ENCODE data around the gene ATL3.

Gene ATL3

DNA sequence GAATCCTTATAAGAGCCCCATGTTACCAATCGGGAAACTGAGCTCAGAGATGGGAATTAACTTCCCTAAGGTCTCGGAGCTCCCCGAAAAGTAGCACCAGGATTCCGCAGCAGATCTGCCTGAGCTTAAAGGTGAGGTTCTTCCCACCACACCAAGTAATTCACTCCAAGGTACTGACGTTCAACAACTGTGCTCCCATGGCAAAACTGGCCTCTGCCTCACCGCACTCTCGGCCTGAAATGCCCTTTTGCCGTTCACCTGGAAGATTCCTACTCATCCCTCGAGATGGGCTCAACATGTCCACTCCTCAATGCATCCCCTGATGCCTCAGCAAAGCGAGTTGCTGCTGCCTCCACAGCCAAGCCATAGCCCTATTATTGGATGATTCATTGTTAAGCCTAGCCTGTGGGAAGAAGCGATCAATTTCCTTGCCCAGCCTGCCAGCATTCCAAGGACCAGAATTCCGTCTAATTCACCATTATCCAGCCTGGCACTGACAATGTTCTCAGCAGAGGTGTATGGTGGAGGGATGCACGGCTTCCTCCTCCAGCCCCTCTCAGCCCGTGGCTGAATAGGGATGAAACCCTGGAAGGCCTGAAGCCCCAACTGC, 61.1 kb downstream of the ATL3 start:
- H3K36me3 ChIP-seq (ENCODE audit: control insufficient read depth in 2 of 2, insufficient read depth in 1 of 2, low read length in 2 of 2), result no peaks in the 10 kb centered on the region
- H3K4me3 ChIP-seq (ENCODE audit: low read depth, low read length), result no peak overlapping the region
- POLR2A ChIA-PET, result no interaction called here
- CTCF ChIA-PET, result interaction anchor here (1.2 kb wide), 1 partner anchor 62 kb away, joined by 3 read pairs; the partner anchor contains the start of gene ATL3
- no peak overlapping the region for H3K27ac ChIP-seq (ENCODE audit: extremely low read depth, low read depth, low read length)
- TF ChIP-seq, protein P1, sequence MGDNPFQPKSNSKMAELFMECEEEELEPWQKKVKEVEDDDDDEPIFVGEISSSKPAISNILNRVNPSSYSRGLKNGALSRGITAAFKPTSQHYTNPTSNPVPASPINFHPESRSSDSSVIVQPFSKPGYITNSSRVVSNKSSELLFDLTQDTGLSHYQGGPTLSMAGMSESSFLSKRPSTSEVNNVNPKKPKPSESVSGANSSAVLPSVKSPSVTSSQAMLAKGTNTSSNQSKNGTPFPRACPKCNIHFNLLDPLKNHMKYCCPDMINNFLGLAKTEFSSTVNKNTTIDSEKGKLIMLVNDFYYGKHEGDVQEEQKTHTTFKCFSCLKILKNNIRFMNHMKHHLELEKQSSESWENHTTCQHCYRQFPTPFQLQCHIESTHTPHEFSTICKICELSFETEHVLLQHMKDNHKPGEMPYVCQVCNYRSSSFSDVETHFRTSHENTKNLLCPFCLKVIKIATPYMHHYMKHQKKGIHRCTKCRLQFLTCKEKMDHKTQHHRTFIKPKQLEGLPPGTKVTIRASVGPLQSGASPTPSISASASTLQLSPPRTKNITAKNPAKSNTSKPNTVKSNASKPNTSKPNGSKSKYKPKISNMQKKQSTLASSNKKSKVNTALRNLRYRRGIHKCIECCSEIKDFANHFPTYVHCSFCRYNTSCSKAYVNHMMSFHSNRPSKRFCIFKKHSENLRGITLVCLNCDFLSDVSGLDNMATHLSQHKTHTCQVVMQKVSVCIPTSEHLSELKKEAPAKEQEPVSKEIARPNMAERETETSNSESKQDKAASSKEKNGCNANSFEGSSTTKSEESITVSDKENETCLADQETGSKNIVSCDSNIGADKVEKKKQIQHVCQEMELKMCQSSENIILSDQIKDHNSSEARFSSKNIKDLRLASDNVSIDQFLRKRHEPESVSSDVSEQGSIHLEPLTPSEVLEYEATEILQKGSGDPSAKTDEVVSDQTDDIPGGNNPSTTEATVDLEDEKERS (tag by site-specific recombination; IDR thresholded peaks at IDR 0.05), result no peak
- TF ChIP-seq, protein P2, sequence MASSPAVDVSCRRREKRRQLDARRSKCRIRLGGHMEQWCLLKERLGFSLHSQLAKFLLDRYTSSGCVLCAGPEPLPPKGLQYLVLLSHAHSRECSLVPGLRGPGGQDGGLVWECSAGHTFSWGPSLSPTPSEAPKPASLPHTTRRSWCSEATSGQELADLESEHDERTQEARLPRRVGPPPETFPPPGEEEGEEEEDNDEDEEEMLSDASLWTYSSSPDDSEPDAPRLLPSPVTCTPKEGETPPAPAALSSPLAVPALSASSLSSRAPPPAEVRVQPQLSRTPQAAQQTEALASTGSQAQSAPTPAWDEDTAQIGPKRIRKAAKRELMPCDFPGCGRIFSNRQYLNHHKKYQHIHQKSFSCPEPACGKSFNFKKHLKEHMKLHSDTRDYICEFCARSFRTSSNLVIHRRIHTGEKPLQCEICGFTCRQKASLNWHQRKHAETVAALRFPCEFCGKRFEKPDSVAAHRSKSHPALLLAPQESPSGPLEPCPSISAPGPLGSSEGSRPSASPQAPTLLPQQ (tag by site-specific recombination; IDR thresholded peaks at IDR 0.05), result no peak
- TF ChIP-seq OVOL3 (tag by site-specific recombination; IDR thresholded peaks at IDR 0.05), result no peak
- TF ChIP-seq IKZF3 (tag by site-specific recombination; IDR thresholded peaks at IDR 0.05), result no peak
- no peak for TF ChIP-seq ZNF571 (tag by site-specific recombination; IDR thresholded peaks at IDR 0.05)
- TF ChIP-seq ZNF48 (tag by site-specific recombination; IDR thresholded peaks at IDR 0.05), result no peak
- no peak for TF ChIP-seq ZNF677 (tag by site-specific recombination; IDR thresholded peaks at IDR 0.05)
- no peak for TF ChIP-seq ZIC2 (tag by site-specific recombination; IDR thresholded peaks at IDR 0.05)
- TF ChIP-seq ZNF155 (tag by site-specific recombination; IDR thresholded peaks at IDR 0.05), result no peak
- TF ChIP-seq TRIM28 (IDR thresholded peaks at IDR 0.05; ENCODE audit: borderline replicate concordance, low read length), result no peak
- no peaks in the 10 kb centered on the region for H3K9me3 ChIP-seq (ENCODE audit: control insufficient read depth, insufficient read depth, low read depth, low read length)
- H3K4me1 ChIP-seq (ENCODE audit: control insufficient read depth, insufficient read depth, low read length), result no peaks in the 10 kb centered on the region

DNA sequence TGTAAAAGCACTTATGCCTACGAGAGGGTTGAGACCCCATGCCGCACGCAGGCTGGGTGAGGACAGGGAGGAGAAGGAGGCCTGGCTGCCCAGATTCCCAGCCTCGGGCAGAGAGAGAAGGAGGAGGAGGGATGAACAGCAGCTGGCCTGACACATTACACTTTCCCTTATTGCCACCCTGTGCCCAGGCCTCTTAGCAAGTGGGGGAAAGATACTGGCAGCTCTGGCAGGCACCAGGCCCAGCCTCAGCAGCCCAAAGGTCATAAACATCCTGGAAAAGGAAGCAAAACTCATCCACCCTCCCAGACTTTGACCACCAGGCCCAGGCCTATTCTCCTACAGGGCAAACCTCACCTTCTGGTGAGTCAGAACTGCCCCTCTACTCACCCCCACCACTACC, 61.6 kb downstream of the ATL3 start:
- no peaks in the 10 kb centered on the region for H3K4me1 ChIP-seq (ENCODE audit: control insufficient read depth, insufficient read depth, low read length)
- no peak overlapping the region for H3K4me3 ChIP-seq (ENCODE audit: low read depth, low read length)
- ChIA-PET CTCF (interaction anchor here (0.6 to 1.2 kb wide), 2 partner anchors 62 to 525 kb away, joined by 3 to 5 read pairs; partner anchors contain the start of gene ATL3), POLR2A (no interaction called here)
- H3K9me3 ChIP-seq (ENCODE audit: control insufficient read depth, insufficient read depth, low read depth, low read length), result no peaks in the 10 kb centered on the region
- no peaks in the 10 kb centered on the region for H3K36me3 ChIP-seq (ENCODE audit: control insufficient read depth in 2 of 2, insufficient read depth in 1 of 2, low read length in 2 of 2)
- H3K27ac ChIP-seq (ENCODE audit: extremely low read depth, low read depth, low read length), result no peak overlapping the region
- TF ChIP-seq, protein P3, sequence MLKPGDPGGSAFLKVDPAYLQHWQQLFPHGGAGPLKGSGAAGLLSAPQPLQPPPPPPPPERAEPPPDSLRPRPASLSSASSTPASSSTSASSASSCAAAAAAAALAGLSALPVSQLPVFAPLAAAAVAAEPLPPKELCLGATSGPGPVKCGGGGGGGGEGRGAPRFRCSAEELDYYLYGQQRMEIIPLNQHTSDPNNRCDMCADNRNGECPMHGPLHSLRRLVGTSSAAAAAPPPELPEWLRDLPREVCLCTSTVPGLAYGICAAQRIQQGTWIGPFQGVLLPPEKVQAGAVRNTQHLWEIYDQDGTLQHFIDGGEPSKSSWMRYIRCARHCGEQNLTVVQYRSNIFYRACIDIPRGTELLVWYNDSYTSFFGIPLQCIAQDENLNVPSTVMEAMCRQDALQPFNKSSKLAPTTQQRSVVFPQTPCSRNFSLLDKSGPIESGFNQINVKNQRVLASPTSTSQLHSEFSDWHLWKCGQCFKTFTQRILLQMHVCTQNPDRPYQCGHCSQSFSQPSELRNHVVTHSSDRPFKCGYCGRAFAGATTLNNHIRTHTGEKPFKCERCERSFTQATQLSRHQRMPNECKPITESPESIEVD (tag by site-specific recombination; IDR thresholded peaks at IDR 0.05), result no peak
- TF ChIP-seq ZNF274 (IDR thresholded peaks at IDR 0.05; ENCODE audit: low read length), result no peak
- TF ChIP-seq ZNF274 (tag by site-specific recombination; IDR thresholded peaks at IDR 0.05; ENCODE audit: borderline replicate concordance), result no peak
- TF ChIP-seq KLF7 (tag by site-specific recombination; IDR thresholded peaks at IDR 0.05; ENCODE audit: borderline replicate concordance), result no peak
- TF ChIP-seq, protein P4, sequence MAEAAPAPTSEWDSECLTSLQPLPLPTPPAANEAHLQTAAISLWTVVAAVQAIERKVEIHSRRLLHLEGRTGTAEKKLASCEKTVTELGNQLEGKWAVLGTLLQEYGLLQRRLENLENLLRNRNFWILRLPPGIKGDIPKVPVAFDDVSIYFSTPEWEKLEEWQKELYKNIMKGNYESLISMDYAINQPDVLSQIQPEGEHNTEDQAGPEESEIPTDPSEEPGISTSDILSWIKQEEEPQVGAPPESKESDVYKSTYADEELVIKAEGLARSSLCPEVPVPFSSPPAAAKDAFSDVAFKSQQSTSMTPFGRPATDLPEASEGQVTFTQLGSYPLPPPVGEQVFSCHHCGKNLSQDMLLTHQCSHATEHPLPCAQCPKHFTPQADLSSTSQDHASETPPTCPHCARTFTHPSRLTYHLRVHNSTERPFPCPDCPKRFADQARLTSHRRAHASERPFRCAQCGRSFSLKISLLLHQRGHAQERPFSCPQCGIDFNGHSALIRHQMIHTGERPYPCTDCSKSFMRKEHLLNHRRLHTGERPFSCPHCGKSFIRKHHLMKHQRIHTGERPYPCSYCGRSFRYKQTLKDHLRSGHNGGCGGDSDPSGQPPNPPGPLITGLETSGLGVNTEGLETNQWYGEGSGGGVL (tag by site-specific recombination; IDR thresholded peaks at IDR 0.05), result no peak
- TF ChIP-seq, protein P5, sequence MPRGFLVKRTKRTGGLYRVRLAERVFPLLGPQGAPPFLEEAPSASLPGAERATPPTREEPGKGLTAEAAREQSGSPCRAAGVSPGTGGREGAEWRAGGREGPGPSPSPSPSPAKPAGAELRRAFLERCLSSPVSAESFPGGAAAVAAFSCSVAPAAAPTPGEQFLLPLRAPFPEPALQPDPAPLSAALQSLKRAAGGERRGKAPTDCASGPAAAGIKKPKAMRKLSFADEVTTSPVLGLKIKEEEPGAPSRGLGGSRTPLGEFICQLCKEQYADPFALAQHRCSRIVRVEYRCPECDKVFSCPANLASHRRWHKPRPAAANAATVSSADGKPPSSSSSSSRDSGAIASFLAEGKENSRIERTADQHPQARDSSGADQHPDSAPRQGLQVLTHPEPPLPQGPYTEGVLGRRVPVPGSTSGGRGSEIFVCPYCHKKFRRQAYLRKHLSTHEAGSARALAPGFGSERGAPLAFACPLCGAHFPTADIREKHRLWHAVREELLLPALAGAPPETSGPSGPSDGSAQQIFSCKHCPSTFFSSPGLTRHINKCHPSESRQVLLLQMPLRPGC (tag by site-specific recombination; IDR thresholded peaks at IDR 0.05), result no peak
- TF ChIP-seq, protein P1 (tag by site-specific recombination; IDR thresholded peaks at IDR 0.05), result no peak
- TF ChIP-seq, protein P6, sequence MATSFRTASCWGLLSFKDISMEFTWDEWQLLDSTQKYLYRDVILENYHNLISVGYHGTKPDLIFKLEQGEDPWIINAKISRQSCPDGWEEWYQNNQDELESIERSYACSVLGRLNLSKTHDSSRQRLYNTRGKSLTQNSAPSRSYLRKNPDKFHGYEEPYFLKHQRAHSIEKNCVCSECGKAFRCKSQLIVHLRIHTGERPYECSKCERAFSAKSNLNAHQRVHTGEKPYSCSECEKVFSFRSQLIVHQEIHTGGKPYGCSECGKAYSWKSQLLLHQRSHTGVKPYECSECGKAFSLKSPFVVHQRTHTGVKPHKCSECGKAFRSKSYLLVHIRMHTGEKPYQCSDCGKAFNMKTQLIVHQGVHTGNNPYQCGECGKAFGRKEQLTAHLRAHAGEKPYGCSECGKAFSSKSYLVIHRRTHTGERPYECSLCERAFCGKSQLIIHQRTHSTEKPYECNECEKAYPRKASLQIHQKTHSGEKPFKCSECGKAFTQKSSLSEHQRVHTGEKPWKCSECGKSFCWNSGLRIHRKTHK (tag by site-specific recombination; IDR thresholded peaks at IDR 0.05), result no peak
- TF ChIP-seq ZNF394 (tag by site-specific recombination; IDR thresholded peaks at IDR 0.05; ENCODE audit: borderline replicate concordance), result no peak
- no peak for TF ChIP-seq ZNF549 (tag by site-specific recombination; IDR thresholded peaks at IDR 0.05)
